Esophagus muscularis mucosa (tissue), 4 donors: Measurements from ENCODE around the gene VPS35. TPM values are rescaled to one million over a fixed set of nuclear protein-coding genes. Genes with fewer than 3 reads are reported as not detected.
A peak's percentile ranks its signal among the peaks of the same experiment; 100 is the strongest.

ENCODE experiments used
- DNase-seq: peaks from one replicate; pipeline ENCODE4 v3.0.0-alpha.2; 2017; ENCODE audit errors: extremely low spot score
- H3K27ac ChIP-seq, 4 donors: fragments of 200-600 bp; sonication (generic); replicated peaks in 1 of 4; 1 replicate in 3 of 4; 2 replicates in 1 of 4; pipeline ENCODE4 v1.5.1; 2016 to 2019; ENCODE audit warnings: mild to moderate bottlenecking in 1 of 4
- H3K27me3 ChIP-seq, 4 donors: fragments of 200-600 bp; sonication (generic); one replicate each; pipeline versions ENCODE4 v1.5.1 to v1.6.0; 2016 to 2019
- H3K36me3 ChIP-seq, 4 donors: fragments of 200-600 bp; sonication (generic); one replicate each; pipeline ENCODE4 v1.5.1; 2016 to 2019
- H3K4me1 ChIP-seq, 4 donors: fragments of 200-600 bp; sonication (generic); one replicate each; pipeline ENCODE4 v1.5.1; 2016 to 2019
- H3K4me3 ChIP-seq, 4 donors: fragments of 200-600 bp; sonication (generic); 1 replicate in 2 of 4; 2 replicates in 2 of 4; pipeline ENCODE4 v1.5.1; 2016 to 2019; ENCODE audit warnings: mild to moderate bottlenecking in 4 of 4, moderate library complexity in 1 of 4
- H3K9me3 ChIP-seq, 4 donors: fragments of 200-600 bp; sonication (generic); 1 replicate in 3 of 4; 2 replicates in 1 of 4; pipeline ENCODE4 v1.5.1; 2016 to 2019
- CTCF ChIP-seq, 3 experiments: fragments of 200-600 bp in 2 of 3; fragments of 450-650 bp in 1 of 3; sonication (generic) in 2 of 3; IDR thresholded peaks; one replicate each; pipeline ENCODE4 v1.5.1; 2017 to 2019; ENCODE audit warnings: antibody characterized with exemption in 3 of 3, mild to moderate bottlenecking in 2 of 3, moderate library complexity in 1 of 3
- EP300 ChIP-seq: sonication (generic); formaldehyde crosslinking; IDR thresholded peaks from one replicate; pipeline ENCODE4 v1.6.1; 2017; ENCODE audit warnings: antibody characterized with exemption
- POLR2A ChIP-seq: fragments of 450-650 bp; IDR thresholded peaks from one replicate; pipeline ENCODE4 v1.6.1; 2017; ENCODE audit warnings: antibody characterized with exemption, moderate library complexity, mild to moderate bottlenecking, low read depth
- POLR2AphosphoS5 ChIP-seq, 2 donors: sonication (generic); formaldehyde crosslinking; IDR thresholded peaks; one replicate each; pipeline ENCODE4 v1.6.1; 2017; ENCODE audit warnings: antibody characterized with exemption in 2 of 2
- WGBS: methylation state at CpG from one replicate; pipeline ENCODE4 v1.1.5; 2018; 5-methylcytosine and 5-hydroxymethylcytosine counted together
- intact Hi-C: fragments of 100-400 bp; cut with DNase I; formaldehyde crosslinking; loops from one replicate; pipeline ENCODE4 v1.15.1; 2023
- total RNA-seq, 4 donors: library from RNA; depleted of rRNA; stranded (reverse); fragments of >200 nt; gene quantifications; one replicate each; pipeline versions ENCODE4 v1.1.0 to v1.2.1, GENCODE V29; 2016

The VPS35 gene
- 100 to 1,000 TPM in 1 of 4 donors, 10 to 100 TPM in 3; 58.7 to 100 (median 67.3) TPM for total RNA-seq

GRCh38 chr16:46688654-46689364 is at the start of gene VPS35:
Gene VPS35 (minus strand): TSS chr16:46689178. CDS start chr16:46689133, 45 bp downstream.
- no peaks in the 10 kb centered on the region for H3K27me3 ChIP-seq
- 0% methylated on average over 17 of the region's 54 CpGs for WGBS
- no peaks in the 10 kb centered on the region for H3K36me3 ChIP-seq
- H3K4me3 ChIP-seq = peak within 1 kb of the TSS; percentile 75 to 89 (median 80)
- intact Hi-C loops = loop anchor here (5.0 to 10.0 kb wide), 2 partner anchors 106 to 138 kb away; no protein-coding TSS in a partner anchor
- TF ChIP-seq POLR2A (peak; percentile 67), POLR2AphosphoS5 (IDR thresholded peaks at IDR 0.05) (peak; percentile 71 to 87), EP300 (no peak), CTCF (IDR thresholded peaks at IDR 0.05) (no peak)
- peak within 1 kb of the TSS; percentile 87 to 93 (median 90) for H3K27ac ChIP-seq
- DNase-seq = peak; percentile 100
- H3K9me3 ChIP-seq = no peaks in the 10 kb centered on the region
- peaks cover 36 to 51% (median 41%) of the 10 kb centered on the region in 4 donors for H3K4me1 ChIP-seq

GRCh38 chr16:46737621-46738214 is 48.7 kb upstream of the VPS35 start:
- Histone ChIP-seq H3K4me1 (no peaks in the 10 kb centered on the region), H3K27ac (no peak overlapping the region), H3K4me3 (no peak overlapping the region), H3K27me3 (no peaks in the 10 kb centered on the region), H3K9me3 (no peaks in the 10 kb centered on the region), H3K36me3 (peaks cover 0 to 20% (median 0%) of the 10 kb centered on the region in 4 donors)
- intact Hi-C loops = no loop called here
- WGBS = 92% methylated on average over 13 of the region's 14 CpGs
- no peak for DNase-seq
- TF ChIP-seq POLR2AphosphoS5 (IDR thresholded peaks at IDR 0.05) (no peak), EP300 (no peak), POLR2A (no peak), CTCF (IDR thresholded peaks at IDR 0.05) (no peak)

GRCh38 chr16:46736695-46737094 is 47.7 kb upstream of the VPS35 start:
- no peaks in the 10 kb centered on the region for H3K9me3 ChIP-seq
- no peak for DNase-seq
- no peaks in the 10 kb centered on the region for H3K27me3 ChIP-seq
- intact Hi-C loops = no loop called here
- no peak for TF ChIP-seq POLR2AphosphoS5 (IDR thresholded peaks at IDR 0.05)
- TF ChIP-seq POLR2A = no peak
- no peak for TF ChIP-seq EP300
- TF ChIP-seq CTCF (IDR thresholded peaks at IDR 0.05) = no peak
- no peak overlapping the region for H3K27ac ChIP-seq
- WGBS = 64% methylated on average over 3 of the region's 12 CpGs
- peaks cover 0 to 25% (median 0%) of the 10 kb centered on the region in 4 donors for H3K36me3 ChIP-seq
- peaks cover 0 to 3% (median 0%) of the 10 kb centered on the region in 4 donors for H3K4me1 ChIP-seq
- no peak overlapping the region for H3K4me3 ChIP-seq

- TF ChIP-seq POLR2AphosphoS5 (IDR thresholded peaks at IDR 0.05) = no peak
- no peaks in the 10 kb centered on the region for H3K27me3 ChIP-seq
- H3K36me3 ChIP-seq = peaks cover 0 to 43% (median 0%) of the 10 kb centered on the region in 4 donors
- WGBS = 91% methylated on average over 9 of the region's 9 CpGs
- no peak overlapping the region for H3K4me3 ChIP-seq
- H3K4me1 ChIP-seq = peaks cover 0 to 13% (median 0%) of the 10 kb centered on the region in 4 donors
- no peak overlapping the region for H3K27ac ChIP-seq
- no peaks in the 10 kb centered on the region for H3K9me3 ChIP-seq
- intact Hi-C loops = no loop called here
- DNase-seq = no peak
These were observed 44.4 kb upstream of the VPS35 start for GRCh38 chr16:46733319-46733830.

GRCh38 chr16:46732561-46732960 is 43.6 kb upstream of the VPS35 start:
- no peak overlapping the region for H3K27ac ChIP-seq
- no peak for TF ChIP-seq POLR2A
- intact Hi-C loops = no loop called here
- peaks cover 0 to 13% (median 0%) of the 10 kb centered on the region in 4 donors for H3K4me1 ChIP-seq
- no peak for DNase-seq
- no peaks in the 10 kb centered on the region for H3K27me3 ChIP-seq
- peaks cover 0 to 43% (median 0%) of the 10 kb centered on the region in 4 donors for H3K36me3 ChIP-seq
- no peak overlapping the region for H3K4me3 ChIP-seq
- no peaks in the 10 kb centered on the region for H3K9me3 ChIP-seq
- WGBS = 78% methylated on average over 3 of the region's 4 CpGs
